A549 (cell line): ENCODE measurements around the gene GLRA1.

Source experiments
- CTCF ChIP-seq: fragments of >200 bp; sonication (Bioruptor Twin); formaldehyde crosslinking; IDR thresholded peaks from 3 replicates; pipeline ENCODE4 v1.5.1; 2016
- E2F6 ChIP-seq: IDR thresholded peaks from 2 replicates; pipeline ENCODE4 v1.6.1; 2012; ENCODE audit warnings: low read depth, borderline replicate concordance
- EHF ChIP-seq: fragments of 250-450 bp; sonication (Bioruptor Pico); IDR thresholded peaks from 2 replicates; pipeline ENCODE4 v1.5.0; 2020; ENCODE audit warnings: mild to moderate bottlenecking
- HOXA7 ChIP-seq: fragments of 250-450 bp; sonication (Bioruptor Pico); IDR thresholded peaks from 2 replicates; pipeline ENCODE4 v1.5.0; 2020; ENCODE audit warnings: mild to moderate bottlenecking, moderate library complexity
- PBX3 ChIP-seq: IDR thresholded peaks from 2 replicates; pipeline ENCODE4 v1.6.1; 2012
- POLR2A ChIP-seq: IDR thresholded peaks from 2 replicates; pipeline ENCODE4 v1.6.1; 2012; ENCODE audit warnings: mild to moderate bottlenecking, low read length
- ZFP36 ChIP-seq: fragments of 450-650 bp; IDR thresholded peaks from 2 replicates; pipeline ENCODE4 v1.6.1; 2014; ENCODE audit warnings: borderline replicate concordance; ENCODE audit not compliant: partially characterized antibody
- TF ChIP-seq, protein P1 (sequence below): fragments of >200 bp; sonication (Bioruptor Twin); formaldehyde crosslinking; IDR thresholded peaks from 3 replicates; pipeline ENCODE4 v1.6.1; 2016

DNA sequence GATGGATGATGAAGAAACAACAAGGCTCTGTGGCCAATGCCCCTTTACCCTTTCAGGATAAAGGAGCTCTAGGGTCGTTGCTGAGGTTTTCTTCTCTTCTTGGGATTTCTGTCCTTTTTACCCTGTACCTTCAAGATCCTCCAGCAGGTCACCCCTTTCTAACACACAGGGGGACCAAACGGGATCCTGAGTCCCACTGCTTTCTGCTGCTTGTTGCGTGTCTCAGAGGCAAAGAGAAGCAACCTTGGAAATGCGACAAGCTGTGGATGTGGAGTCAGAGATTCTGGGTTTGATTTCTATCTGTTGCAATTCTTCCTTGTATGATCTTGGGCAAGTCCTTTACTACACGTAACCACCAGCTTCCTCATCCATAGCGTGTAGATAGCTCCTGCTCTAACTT is 20.5 kb downstream of the GLRA1 start:
- TF ChIP-seq CTCF (no peak), E2F6 (no peak), ZFP36 (no peak), EHF (CRISPR knock-in tag) (no peak), PBX3 (no peak), POLR2A (no peak), HOXA7 (CRISPR knock-in tag) (no peak)
- TF ChIP-seq, protein P1, sequence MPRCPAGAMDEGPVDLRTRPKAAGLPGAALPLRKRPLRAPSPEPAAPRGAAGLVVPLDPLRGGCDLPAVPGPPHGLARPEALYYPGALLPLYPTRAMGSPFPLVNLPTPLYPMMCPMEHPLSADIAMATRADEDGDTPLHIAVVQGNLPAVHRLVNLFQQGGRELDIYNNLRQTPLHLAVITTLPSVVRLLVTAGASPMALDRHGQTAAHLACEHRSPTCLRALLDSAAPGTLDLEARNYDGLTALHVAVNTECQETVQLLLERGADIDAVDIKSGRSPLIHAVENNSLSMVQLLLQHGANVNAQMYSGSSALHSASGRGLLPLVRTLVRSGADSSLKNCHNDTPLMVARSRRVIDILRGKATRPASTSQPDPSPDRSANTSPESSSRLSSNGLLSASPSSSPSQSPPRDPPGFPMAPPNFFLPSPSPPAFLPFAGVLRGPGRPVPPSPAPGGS: no peak
